Activated CD4-positive, alpha-beta T cell treated with anti-CD3 and anti-CD28 coated beads, Interleukin-2, amount 10 ng/mL, durations not matched to agents 24 days and 14 days (primary cell): ENCODE results near the gene EPB41L5. TPM values are rescaled to one million over a fixed set of nuclear protein-coding genes. Genes with fewer than 3 reads are reported as not detected.

Experiments used
- DNase-seq: peaks from one replicate; pipeline ENCODE4 v3.0.0; 2022
- H3K27ac Mint-ChIP-seq: one replicate; pipeline ENCODE4 v1.8.0; 2022; ENCODE audit warnings: mild to moderate bottlenecking, mixed read lengths
- H3K27me3 Mint-ChIP-seq: one replicate; pipeline ENCODE4 v1.8.0; 2022; ENCODE audit warnings: mixed read lengths
- H3K36me3 Mint-ChIP-seq: one replicate; pipeline ENCODE4 v1.8.0; 2022; ENCODE audit warnings: low read depth, mild to moderate bottlenecking, mixed read lengths
- H3K4me1 Mint-ChIP-seq: one replicate; pipeline ENCODE4 v1.8.0; 2021; ENCODE audit warnings: mixed read lengths
- H3K4me3 Mint-ChIP-seq: one replicate; pipeline ENCODE4 v1.8.0; 2022; ENCODE audit warnings: mild to moderate bottlenecking, moderate library complexity, mixed read lengths
- H3K9me3 Mint-ChIP-seq: one replicate; pipeline ENCODE4 v1.8.0; 2021; ENCODE audit warnings: mixed read lengths
- intact Hi-C: fragments of 100-400 bp; cut with micrococcal nuclease; formaldehyde crosslinking; loops from one replicate; pipeline ENCODE4 v1.15.1; 2023
- total RNA-seq: library from RNA; stranded (reverse); gene quantifications from 2 replicates; pipeline ENCODE4 v1.2.3, GENCODE V29; 2022

Gene EPB41L5
- total RNA-seq, 1 donor from 2014 or later = 1.5 TPM

DNA sequence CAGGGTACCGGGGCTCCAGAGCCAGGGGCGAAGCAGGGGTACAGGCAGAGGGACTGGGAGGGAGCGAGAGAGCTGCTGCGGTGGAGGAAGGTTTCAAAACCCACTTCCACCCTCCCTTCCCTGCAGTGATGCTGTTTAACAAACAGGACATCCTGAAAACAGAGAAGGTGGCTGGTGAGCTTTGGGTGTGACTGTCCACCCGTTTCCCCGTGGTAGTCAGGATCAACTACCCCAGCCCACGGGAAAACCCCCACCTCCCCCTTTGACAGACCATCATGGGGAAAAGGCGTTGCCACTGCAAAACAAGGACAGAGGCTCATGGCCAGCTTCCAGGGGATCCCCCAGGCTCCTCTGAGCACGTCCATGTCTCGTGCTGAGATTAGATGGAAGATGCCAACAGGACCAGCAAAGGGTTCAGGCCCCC lies 197.4 kb downstream of the EPB41L5 start:
- peak overlapping the region; percentile 42 for H3K27ac Mint-ChIP-seq

GRCh38 chr2:120218181-120218580 lies 205.3 kb downstream of the EPB41L5 start:
- Mint-ChIP-seq H3K36me3 (peaks cover 56% of the 10 kb centered on the region), H3K4me3 (no peak overlapping the region), H3K4me1 (peaks cover 29% of the 10 kb centered on the region), H3K9me3 (no peaks in the 10 kb centered on the region), H3K27me3 (no peaks in the 10 kb centered on the region), H3K27ac (no peak overlapping the region)
- intact Hi-C loops = no loop called here
- no peak for DNase-seq

More for the DNA sequence above, 197.4 kb downstream of the EPB41L5 start:
- Mint-ChIP-seq H3K4me1 (peaks cover 16% of the 10 kb centered on the region), H3K27me3 (no peaks in the 10 kb centered on the region), H3K4me3 (peak overlapping the region; percentile 39), H3K9me3 (no peaks in the 10 kb centered on the region), H3K36me3 (peaks cover 3% of the 10 kb centered on the region)
- peak; percentile 75 for DNase-seq
- intact Hi-C loops = no loop called here

DNA sequence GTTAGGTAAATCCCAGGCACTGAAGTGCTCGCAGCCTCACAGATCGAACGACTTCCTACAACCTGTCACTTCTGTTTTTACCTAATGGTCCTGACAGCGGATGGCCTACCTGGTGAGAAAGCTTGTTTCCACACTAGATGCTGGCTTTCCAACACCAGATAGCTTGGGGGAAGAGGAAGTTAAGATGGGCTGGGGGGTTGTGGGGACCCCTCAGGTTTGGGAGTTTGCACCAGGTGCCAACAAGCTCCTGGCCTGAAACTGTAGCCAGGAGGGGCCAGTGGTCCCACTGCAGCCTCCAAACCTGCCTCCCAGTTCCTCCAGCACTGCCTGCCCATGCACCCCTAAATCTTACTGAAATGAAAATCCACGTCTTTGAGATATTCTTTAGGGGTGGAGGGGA lies 206.4 kb downstream of the EPB41L5 start:
- peaks cover 58% of the 10 kb centered on the region for H3K36me3 Mint-ChIP-seq
- no peaks in the 10 kb centered on the region for H3K9me3 Mint-ChIP-seq
- H3K27ac Mint-ChIP-seq = no peak overlapping the region
- no peaks in the 10 kb centered on the region for H3K27me3 Mint-ChIP-seq
- DNase-seq = peak; percentile 55
- H3K4me3 Mint-ChIP-seq = no peak overlapping the region
- H3K4me1 Mint-ChIP-seq = peaks cover 35% of the 10 kb centered on the region
- intact Hi-C loops = no loop called here

GRCh38 chr2:120219766-120220165 lies 206.9 kb downstream of the EPB41L5 start:
- H3K27me3 Mint-ChIP-seq = no peaks in the 10 kb centered on the region
- H3K27ac Mint-ChIP-seq = no peak overlapping the region
- H3K36me3 Mint-ChIP-seq = peaks cover 58% of the 10 kb centered on the region
- H3K4me1 Mint-ChIP-seq = peaks cover 40% of the 10 kb centered on the region
- peak; percentile 57 for DNase-seq
- intact Hi-C loops = no loop called here
- H3K9me3 Mint-ChIP-seq = no peaks in the 10 kb centered on the region
- H3K4me3 Mint-ChIP-seq = no peak overlapping the region

- H3K4me1 Mint-ChIP-seq = peaks cover 43% of the 10 kb centered on the region
These were observed 207.9 kb downstream of the EPB41L5 start for GRCh38 chr2:120220756-120221155.

DNA sequence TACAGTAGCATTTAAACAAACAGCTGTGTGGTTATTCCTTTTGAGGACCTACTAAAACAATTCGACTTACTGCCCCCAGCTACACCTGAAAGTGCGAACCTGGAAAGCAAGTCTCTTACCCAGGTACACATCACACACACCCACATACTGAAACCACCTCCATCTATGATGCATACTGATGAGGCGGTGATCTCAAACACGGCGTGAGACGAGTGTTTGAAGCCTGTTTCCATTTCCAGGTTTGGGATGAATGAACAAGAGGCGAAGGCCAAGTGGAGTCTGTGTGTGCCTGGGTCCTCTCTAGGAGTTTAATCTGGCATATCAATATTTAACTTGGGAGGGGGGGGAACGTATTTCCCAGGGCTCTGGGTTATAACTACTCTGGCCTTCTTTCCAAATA lies 208.7 kb downstream of the EPB41L5 start:
- H3K27me3 Mint-ChIP-seq = no peaks in the 10 kb centered on the region
- H3K36me3 Mint-ChIP-seq = peaks cover 52% of the 10 kb centered on the region
- H3K4me3 Mint-ChIP-seq = peak overlapping the region; percentile 83
- intact Hi-C loops = loop anchor here (2.0 kb wide), 3 partner anchors 31 to 65 kb away; partner anchors contain the start of gene RALB
- H3K9me3 Mint-ChIP-seq = no peaks in the 10 kb centered on the region
- H3K4me1 Mint-ChIP-seq = peaks cover 47% of the 10 kb centered on the region
- peak overlapping the region; percentile 92 for H3K27ac Mint-ChIP-seq
- DNase-seq = no peak

More at GRCh38 chr2:120220756-120221155, 207.9 kb downstream of the EPB41L5 start:
- intact Hi-C loops = no loop called here
- no peaks in the 10 kb centered on the region for H3K27me3 Mint-ChIP-seq
- H3K9me3 Mint-ChIP-seq = no peaks in the 10 kb centered on the region
- no peak for DNase-seq
- H3K36me3 Mint-ChIP-seq = peaks cover 58% of the 10 kb centered on the region
- H3K4me3 Mint-ChIP-seq = peak overlapping the region; percentile 83
- no peak overlapping the region for H3K27ac Mint-ChIP-seq

DNA sequence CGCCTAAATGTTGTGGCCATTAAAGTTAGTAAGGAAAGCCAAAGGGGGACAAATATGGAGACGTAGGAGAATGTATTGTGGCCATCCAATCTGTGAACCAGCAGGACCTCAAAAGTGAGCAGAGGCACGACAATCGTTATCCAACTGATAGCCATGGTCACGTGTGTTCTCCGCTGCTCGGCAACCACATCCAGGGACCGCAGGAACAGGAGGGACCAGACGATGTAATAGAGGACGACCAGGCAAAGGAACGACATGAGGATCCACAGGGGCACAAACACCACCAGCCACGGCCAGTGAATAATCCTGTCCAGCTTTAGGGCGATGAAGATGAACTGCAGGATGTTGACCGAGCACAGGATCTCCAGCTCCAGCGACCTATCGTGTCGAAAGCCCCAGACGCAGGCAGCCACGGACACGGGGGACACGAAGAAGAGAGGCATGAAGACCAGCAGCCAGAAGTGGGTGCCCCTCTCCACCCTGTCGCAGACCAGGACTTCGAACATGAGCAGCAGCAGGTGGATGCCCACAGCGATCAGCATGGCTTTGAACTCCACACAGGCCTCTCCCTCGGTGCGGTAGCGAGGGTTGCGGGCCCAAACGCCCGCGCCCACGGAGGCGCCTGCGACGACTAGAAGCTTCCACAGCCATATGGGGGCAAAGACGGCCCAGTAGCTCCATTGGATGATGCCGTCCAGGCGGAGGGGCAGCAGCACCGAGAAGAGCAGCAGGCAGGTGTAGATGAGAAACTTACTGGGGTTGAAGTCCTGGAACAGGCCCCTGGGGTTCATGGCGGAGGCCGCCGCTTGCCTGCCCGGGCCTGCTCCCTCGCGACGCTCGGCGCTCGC lies 209.5 kb downstream of the EPB41L5 start:
- intact Hi-C loops = loop anchor here (1.0 to 2.0 kb wide), 6 partner anchors 10 to 463 kb away; partner anchors contain the start of genes PTPN4 and RALB
- Mint-ChIP-seq H3K4me1 (peaks cover 51% of the 10 kb centered on the region), H3K27ac (peak overlapping the region; percentile 92), H3K27me3 (no peaks in the 10 kb centered on the region), H3K9me3 (no peaks in the 10 kb centered on the region), H3K36me3 (peaks cover 51% of the 10 kb centered on the region), H3K4me3 (peak overlapping the region; percentile 83)
- no peak for DNase-seq

- H3K27me3 Mint-ChIP-seq = no peaks in the 10 kb centered on the region
- peaks cover 59% of the 10 kb centered on the region for H3K4me1 Mint-ChIP-seq
- H3K36me3 Mint-ChIP-seq = peaks cover 52% of the 10 kb centered on the region
- H3K9me3 Mint-ChIP-seq = no peaks in the 10 kb centered on the region
- H3K27ac Mint-ChIP-seq = peak within 1 kb of the TSS; percentile 92
- intact Hi-C loops = loop anchor here (1.0 to 2.0 kb wide), 6 partner anchors 9 to 464 kb away; partner anchors contain the start of genes PTPN4 and RALB
- peak within 1 kb of the TSS; percentile 87 for H3K4me3 Mint-ChIP-seq
- peak; percentile 98 for DNase-seq
These were observed 210.4 kb downstream of the EPB41L5 start, which contains the start of gene TMEM185B for GRCh38 chr2:120223034-120223912. Gene TMEM185B, minus strand, starts transcription at chr2:120223400. Its CDS starts 424 bp downstream, at chr2:120222976.

DNA sequence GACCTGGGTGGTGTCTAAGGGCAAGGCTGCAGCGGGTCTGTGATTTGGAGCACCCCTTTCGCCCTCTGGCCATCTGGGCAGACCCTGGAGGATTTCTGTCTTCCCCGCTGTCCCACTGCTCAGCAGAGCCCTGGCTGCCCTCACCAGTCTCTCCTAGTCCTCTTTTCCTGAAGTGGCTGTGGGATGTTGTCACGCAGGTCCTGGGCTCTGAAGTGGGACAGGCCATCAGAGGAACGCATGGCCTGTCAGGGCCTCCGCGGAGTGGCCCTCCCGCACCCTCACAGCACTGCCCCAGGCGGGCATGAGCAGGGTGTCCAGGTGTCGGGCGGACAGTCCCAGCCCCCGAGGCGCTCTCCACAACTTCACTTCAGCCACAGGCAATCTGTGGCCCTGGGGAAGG lies 211.4 kb downstream of the EPB41L5 start:
- H3K27ac Mint-ChIP-seq = peak overlapping the region; percentile 88
- no peaks in the 10 kb centered on the region for H3K9me3 Mint-ChIP-seq
- peaks cover 52% of the 10 kb centered on the region for H3K36me3 Mint-ChIP-seq
- no peaks in the 10 kb centered on the region for H3K27me3 Mint-ChIP-seq
- intact Hi-C loops = no loop called here
- no peak for DNase-seq
- H3K4me3 Mint-ChIP-seq = peak overlapping the region; percentile 87
- H3K4me1 Mint-ChIP-seq = peaks cover 68% of the 10 kb centered on the region

DNA sequence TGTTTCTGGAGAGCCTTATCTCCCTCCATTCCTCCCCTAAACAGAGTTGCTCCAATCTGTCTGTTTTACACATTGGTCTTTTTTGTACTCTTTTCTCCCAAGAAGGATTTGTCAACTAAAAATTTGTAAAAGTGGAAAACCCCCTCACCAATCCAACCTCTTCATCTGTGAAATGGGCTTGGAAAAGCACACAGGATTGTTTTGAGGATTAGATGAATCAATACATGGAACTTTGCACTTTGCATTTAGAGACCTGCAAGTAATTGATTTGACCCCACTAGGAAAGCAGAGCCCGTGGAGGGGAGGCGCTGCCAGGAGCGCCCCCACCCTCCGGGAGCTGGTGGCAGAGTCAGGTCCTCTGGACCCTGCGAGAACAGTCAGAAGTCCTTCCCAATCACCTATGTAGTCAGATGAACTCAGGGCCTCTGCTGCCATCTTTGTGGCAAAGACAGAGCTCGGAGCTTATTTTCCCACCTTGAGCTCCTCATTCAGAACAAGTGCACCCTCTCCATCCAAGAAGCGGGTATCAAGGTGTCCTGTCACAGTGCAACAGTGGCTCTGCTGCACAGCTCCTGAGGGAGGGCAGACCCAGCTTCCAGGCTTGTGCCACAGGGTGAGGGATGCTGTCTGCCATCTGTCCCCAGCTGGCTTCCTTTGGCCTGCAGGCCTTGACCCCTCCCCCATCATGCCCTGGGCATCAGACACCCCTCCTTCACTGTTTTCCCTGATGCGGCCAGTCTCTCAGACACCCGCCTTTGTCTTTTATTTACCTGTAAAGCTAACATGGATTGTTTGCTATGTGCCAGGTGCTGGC lies 212.1 kb downstream of the EPB41L5 start:
- Mint-ChIP-seq H3K27ac (peak overlapping the region; percentile 88), H3K36me3 (peaks cover 49% of the 10 kb centered on the region), H3K4me1 (peaks cover 70% of the 10 kb centered on the region), H3K27me3 (no peaks in the 10 kb centered on the region), H3K4me3 (peak overlapping the region; percentile 87), H3K9me3 (no peaks in the 10 kb centered on the region)
- intact Hi-C loops = no loop called here
- DNase-seq = no peak

GRCh38 chr2:120225549-120226065 lies 212.7 kb downstream of the EPB41L5 start:
- Mint-ChIP-seq H3K27me3 (no peaks in the 10 kb centered on the region), H3K4me1 (peaks cover 70% of the 10 kb centered on the region), H3K9me3 (no peaks in the 10 kb centered on the region), H3K27ac (no peak overlapping the region), H3K4me3 (peak overlapping the region; percentile 24), H3K36me3 (peaks cover 49% of the 10 kb centered on the region)
- DNase-seq = no peak
- intact Hi-C loops = no loop called here

DNA sequence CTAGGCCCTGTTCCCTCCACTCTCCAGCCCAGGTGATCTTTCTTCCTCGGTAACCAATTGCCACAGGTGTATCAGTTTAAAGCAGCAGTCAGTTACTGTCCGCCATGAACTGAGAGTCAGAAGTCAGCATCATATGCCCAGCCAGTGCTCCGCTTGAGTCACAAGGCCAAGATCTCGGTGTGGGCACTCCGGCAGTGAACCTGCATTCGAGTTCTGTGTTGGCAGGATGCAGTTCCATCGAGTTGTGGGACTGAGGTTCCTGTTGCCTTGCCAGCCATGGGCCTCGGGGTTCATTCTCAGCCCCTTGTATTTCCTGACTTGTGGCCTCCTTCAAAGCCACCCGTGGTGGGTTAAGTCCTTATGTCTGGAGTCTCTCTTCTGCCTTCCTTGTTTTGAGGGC lies 213.4 kb downstream of the EPB41L5 start:
- intact Hi-C loops = no loop called here
- Mint-ChIP-seq H3K9me3 (no peaks in the 10 kb centered on the region), H3K36me3 (peaks cover 48% of the 10 kb centered on the region), H3K27me3 (no peaks in the 10 kb centered on the region), H3K27ac (peak overlapping the region; percentile 90), H3K4me3 (peak overlapping the region; percentile 20), H3K4me1 (peaks cover 69% of the 10 kb centered on the region)
- DNase-seq = no peak
